WTC11 (cell line): ENCODE data around the gene POLR2L. TPM values are rescaled to one million over a fixed set of nuclear protein-coding genes. Genes with fewer than 3 reads are reported as not detected.

ENCODE experiments used
- ATAC-seq: fragments of 200-7000 bp; cut with Tn5 transposase; 2 replicates; pipeline ENCODE4 v1.10.0; 2021; ENCODE audit warnings: mild to moderate bottlenecking, moderate library complexity
- Bru-seq: library from RNA; stranded (reverse); fragments of 400-500 nt; gene quantifications from one replicate; lab custom pipeline; 2021; lab: Mats Ljungman, UMichigan
- CTCF ChIA-PET: fragments of 300-600 bp; sonication (Branson Sonifier 250); formaldehyde crosslinking; loops from one replicate; lab custom pipeline; 2021; ENCODE audit warnings: antibody characterized with exemption; lab: Charles Lee
- POLR2A ChIA-PET: fragments of 350-600 bp; sonication (Branson Sonifier 250); formaldehyde crosslinking; loops from one replicate; lab custom pipeline; 2021; ENCODE audit warnings: antibody characterized with exemption; lab: Charles Lee
- DNase-seq: peaks from one replicate; pipeline ENCODE4 v3.0.0; 2021; ENCODE audit warnings: low spot score
- H3K27ac Mint-ChIP-seq: 2 replicates; pipeline ENCODE4 v1.8.0; 2021; ENCODE audit warnings: mixed read lengths
- H3K27me3 Mint-ChIP-seq: 2 replicates; pipeline ENCODE4 v1.8.0; 2021; ENCODE audit warnings: low read depth, mild to moderate bottlenecking, moderate library complexity, mixed read lengths
- H3K36me3 Mint-ChIP-seq: 2 replicates; pipeline ENCODE4 v1.8.0; 2021; ENCODE audit warnings: mixed read lengths
- H3K4me1 Mint-ChIP-seq: 2 replicates; pipeline ENCODE4 v1.8.0; 2022; ENCODE audit warnings: mixed read lengths
- H3K4me3 Mint-ChIP-seq: 2 replicates; pipeline ENCODE4 v1.8.0; 2021; ENCODE audit warnings: mild to moderate bottlenecking, moderate library complexity, mixed read lengths
- H3K9me3 Mint-ChIP-seq: 2 replicates; pipeline ENCODE4 v1.8.0; 2021; ENCODE audit warnings: mixed read lengths
- AFF4 ChIP-seq: sonication (generic); formaldehyde crosslinking; IDR thresholded peaks from 2 replicates; pipeline ENCODE4 v1.8.1; 2023; ENCODE audit warnings: mild to moderate bottlenecking, missing genetic modification reagents, borderline replicate concordance
- ARID4B ChIP-seq: sonication (generic); formaldehyde crosslinking; IDR thresholded peaks from 2 replicates; pipeline ENCODE4 v1.8.0; 2023; ENCODE audit warnings: missing genetic modification reagents, mild to moderate bottlenecking, borderline replicate concordance
- ATF6 ChIP-seq: sonication (generic); formaldehyde crosslinking; IDR thresholded peaks from 2 replicates; pipeline ENCODE4 v1.8.1; 2023; ENCODE audit warnings: mild to moderate bottlenecking, missing genetic modification reagents
- CREB1 ChIP-seq: sonication (generic); formaldehyde crosslinking; IDR thresholded peaks from 2 replicates; pipeline ENCODE4 v1.8.0; 2023; ENCODE audit warnings: mild to moderate bottlenecking, missing genetic modification reagents
- ELF4 ChIP-seq: sonication (generic); formaldehyde crosslinking; IDR thresholded peaks from 2 replicates; pipeline ENCODE4 v1.8.1; 2022; ENCODE audit warnings: low read depth, mild to moderate bottlenecking, moderate library complexity, missing genetic modification reagents
- FOXK1 ChIP-seq: sonication (generic); formaldehyde crosslinking; IDR thresholded peaks from 2 replicates; pipeline ENCODE4 v1.8.0; 2022; ENCODE audit warnings: mild to moderate bottlenecking, moderate library complexity, missing genetic modification reagents
- GRHL2 ChIP-seq: fragments of 250-450 bp; sonication (Bioruptor Pico); IDR thresholded peaks from 2 replicates; pipeline ENCODE4 v1.8.0; 2022; ENCODE audit warnings: mild to moderate bottlenecking, moderate library complexity; ENCODE audit not compliant: insufficient replicate concordance, severe bottlenecking
- IRF1 ChIP-seq: sonication (generic); formaldehyde crosslinking; IDR thresholded peaks from 2 replicates; pipeline ENCODE4 v1.8.0; 2023; ENCODE audit warnings: missing genetic modification reagents
- JAZF1 ChIP-seq: fragments of 250-450 bp; sonication (Bioruptor Pico); IDR thresholded peaks from 2 replicates; pipeline ENCODE4 v1.9.0; 2021; ENCODE audit warnings: moderate library complexity, mild to moderate bottlenecking, inconsistent platforms
- MXD4 ChIP-seq: fragments of 250-450 bp; sonication (Bioruptor Pico); IDR thresholded peaks from 2 replicates; pipeline ENCODE4 v1.8.0; 2021; ENCODE audit warnings: mild to moderate bottlenecking, moderate library complexity, borderline replicate concordance
- NFE2L1 ChIP-seq: sonication (generic); formaldehyde crosslinking; IDR thresholded peaks from 2 replicates; pipeline ENCODE4 v1.8.1; 2023; ENCODE audit warnings: missing genetic modification reagents
- NR2C2 ChIP-seq: sonication (generic); formaldehyde crosslinking; IDR thresholded peaks from 2 replicates; pipeline ENCODE4 v1.8.0; 2022; ENCODE audit warnings: mild to moderate bottlenecking, missing genetic modification reagents
- NR3C1 ChIP-seq: sonication (generic); formaldehyde crosslinking; conservative IDR thresholded peaks from 2 replicates; pipeline ENCODE4 v1.8.1; 2023; ENCODE audit warnings: low read depth, mild to moderate bottlenecking, missing genetic modification reagents
- OVOL2 ChIP-seq: fragments of 250-450 bp; sonication (Bioruptor Pico); IDR thresholded peaks from 2 replicates; pipeline ENCODE4 v1.9.0; 2021; ENCODE audit warnings: mild to moderate bottlenecking, borderline replicate concordance
- ZBTB43 ChIP-seq: sonication (generic); formaldehyde crosslinking; IDR thresholded peaks from 2 replicates; pipeline ENCODE4 v1.8.1; 2023; ENCODE audit warnings: mild to moderate bottlenecking, missing genetic modification reagents
- ZMAT4 ChIP-seq: fragments of 250-450 bp; sonication (Bioruptor Pico); IDR thresholded peaks from 2 replicates; pipeline ENCODE4 v1.9.0; 2021; ENCODE audit warnings: mild to moderate bottlenecking
- ZNF532 ChIP-seq: fragments of 250-450 bp; sonication (Bioruptor Pico); IDR thresholded peaks from 2 replicates; pipeline ENCODE4 v1.9.0; 2021; ENCODE audit warnings: mild to moderate bottlenecking, borderline replicate concordance
- long read RNA-seq, 3 experiments: library from RNA in 1 of 3; library from capped mRNA in 1 of 3; library from polyadenylated mRNA in 1 of 3; unstranded in 2 of 3; stranded (forward) in 1 of 3; transcript quantifications; one replicate each; pipeline ENCODE4 v2.0.0, GENCODE V29; 2021
- total RNA-seq: library from RNA; stranded (reverse); gene quantifications from 3 replicates; pipeline ENCODE4 v1.2.3, GENCODE V29; 2021

Gene POLR2L
- 138 to 152 TPM (median 144 TPM) in 3 replicates for total RNA-seq
- Bru-seq, nascent RNA = percentile 81 among the genes with signal in this experiment
- long read RNA-seq, experiment 1, transcript POLR2L-201 (2 exons, 892 nt) = major isoform, 150 of 156 reads
- long read RNA-seq, experiment 1, partial matches to known transcripts = 2 of 156 reads
- long read RNA-seq, experiment 1, other reads (novel, unspliced or antisense) = 4 of 156 reads
- long read RNA-seq, experiment 2, transcript POLR2L-201 (2 exons, 892 nt) = major isoform, 327 of 338 reads
- long read RNA-seq, experiment 2, partial matches to known transcripts = 0 of 338 reads
- long read RNA-seq, experiment 2, other reads (novel, unspliced or antisense) = 11 of 338 reads
- long read RNA-seq, experiment 3, transcript POLR2L-201 (2 exons, 892 nt) = major isoform, 137 of 139 reads
- long read RNA-seq, experiment 3, partial matches to known transcripts = 0 of 139 reads
- long read RNA-seq, experiment 3, other reads (novel, unspliced or antisense) = 2 of 139 reads

GRCh38 chr11:842370-843002 lies at the start of gene POLR2L, which contains the start of gene TSPAN4:
Gene POLR2L, minus strand, starts transcription at chr11:842529. Its CDS starts 21 bp downstream, at chr11:842508.
Gene TSPAN4, plus strand, starts transcription at chr11:842852. Its CDS starts 7,453 bp downstream, at chr11:850305.
- POLR2A ChIA-PET = interaction anchor here (0.7 to 2.9 kb wide), 8 partner anchors 9 to 102 kb away, joined by 3 to 35 read pairs (median 6); partner anchors contain the start of genes CD151 and PNPLA2
- CTCF ChIA-PET = interaction anchor here (0.7 to 5.9 kb wide), 3 partner anchors 9 to 13 kb away, joined by 3 to 82 read pairs (median 14); partner anchors contain the start of genes CD151 and CRACR2B
- no peaks in the 10 kb centered on the region for H3K9me3 Mint-ChIP-seq
- TF ChIP-seq OVOL2 (no peak), IRF1 (CRISPR knock-in tag) (no peak), ZMAT4 (CRISPR knock-in tag) (no peak), FOXK1 (CRISPR knock-in tag) (peak; percentile 25; the same call in 1 of the 2 replicates), NFE2L1 (no peak), CREB1 (CRISPR knock-in tag) (no peak), NR3C1 (CRISPR knock-in tag) (no peak), ZBTB43 (CRISPR knock-in tag) (no peak; the same call in 1 of the 2 replicates), ELF4 (CRISPR knock-in tag) (peak; percentile 60; the same call in 1 of the 2 replicates), JAZF1 (no peak), GRHL2 (CRISPR knock-in tag) (no peak), AFF4 (CRISPR knock-in tag) (no peak), NR2C2 (CRISPR knock-in tag) (no peak), MXD4 (CRISPR knock-in tag) (no peak), ATF6 (CRISPR knock-in tag) (no peak), ZNF532 (CRISPR knock-in tag) (no peak), ARID4B (CRISPR knock-in tag) (peak; percentile 45; the same call in 1 of the 2 replicates)

More at GRCh38 chr11:842370-843002, at the start of gene POLR2L, which contains the start of gene TSPAN4:
- ATAC-seq (peak; percentile 4), DNase-seq (peak; percentile 91)
- peaks cover 13% of the 10 kb centered on the region for H3K36me3 Mint-ChIP-seq
- no peaks in the 10 kb centered on the region for H3K27me3 Mint-ChIP-seq
- H3K4me3 Mint-ChIP-seq = peak within 1 kb of the TSS; percentile 79
- peaks cover 23% of the 10 kb centered on the region for H3K4me1 Mint-ChIP-seq
- peak within 1 kb of the TSS; percentile 60; the same call in 1 of the 2 replicates for H3K27ac Mint-ChIP-seq
